ENCODE measurements around the gene HMGCR. TPM values are rescaled to one million over a fixed set of nuclear protein-coding genes. Genes with fewer than 3 reads are reported as not detected.

Gene HMGCR
- total RNA-seq, 1 experiment from 2014 or later = 178 TPM

- no peak overlapping the region for H3K27ac Mint-ChIP-seq
- no peak overlapping the region for H3K4ac ChIP-seq (ENCODE audit: low read depth, low read length)
- H3K27ac ChIP-seq (ENCODE audit: insufficient read length, low read depth, low read length) = no peak overlapping the region
- no peak overlapping the region for H2BK5ac ChIP-seq (ENCODE audit: insufficient read length, low read length)
- H3K4me3 Mint-ChIP-seq = no peak overlapping the region
- H3K23ac ChIP-seq (ENCODE audit: insufficient read length, low read depth, low read length) = no peak overlapping the region
- H2BK20ac ChIP-seq (ENCODE audit: low read depth, low read length, poor library complexity, severe bottlenecking) = no peak overlapping the region
- H3K4me2 ChIP-seq (ENCODE audit: insufficient read depth, insufficient read length, low read length) = no peak overlapping the region
- no peak overlapping the region for H3K18ac ChIP-seq (ENCODE audit: insufficient read length, low read depth, low read length)
- H3K56ac ChIP-seq (ENCODE audit: insufficient read length, low read depth, low read length) = no peak overlapping the region
- no peak overlapping the region for H2AK5ac ChIP-seq (ENCODE audit: insufficient read length, low read length)
- no peaks in the 10 kb centered on the region for H3K27me3 ChIP-seq (ENCODE audit: insufficient read depth, low read length)
- no peaks in the 10 kb centered on the region for H3K4me1 ChIP-seq (ENCODE audit: insufficient read depth, low read length)
- H3T11ph ChIP-seq (ENCODE audit: low read length) = no peak overlapping the region
- H3K23me2 ChIP-seq (ENCODE audit: insufficient read length, low read depth, low read length, poor library complexity, severe bottlenecking) = no peaks in the 10 kb centered on the region
- H3K36me3 Mint-ChIP-seq (ENCODE audit: insufficient read depth in 1 of 3, low read depth in 3 of 3) = 0 out of 7 replicates have a peak, but pooled peaks cover 0 to 3% (median 0%) of the 10 kb centered on the region in 3 experiments
- no peak overlapping the region for H3K9ac ChIP-seq (ENCODE audit: extremely low read depth, insufficient read length, low read length)
- H4K5ac ChIP-seq (ENCODE audit: insufficient read length, low read depth, low read length) = no peak overlapping the region
- H3K27me3 Mint-ChIP-seq (ENCODE audit: low read depth) = no peaks in the 10 kb centered on the region; the same call in 1 of the 2 replicates
- TF ChIP-seq, protein P1, sequence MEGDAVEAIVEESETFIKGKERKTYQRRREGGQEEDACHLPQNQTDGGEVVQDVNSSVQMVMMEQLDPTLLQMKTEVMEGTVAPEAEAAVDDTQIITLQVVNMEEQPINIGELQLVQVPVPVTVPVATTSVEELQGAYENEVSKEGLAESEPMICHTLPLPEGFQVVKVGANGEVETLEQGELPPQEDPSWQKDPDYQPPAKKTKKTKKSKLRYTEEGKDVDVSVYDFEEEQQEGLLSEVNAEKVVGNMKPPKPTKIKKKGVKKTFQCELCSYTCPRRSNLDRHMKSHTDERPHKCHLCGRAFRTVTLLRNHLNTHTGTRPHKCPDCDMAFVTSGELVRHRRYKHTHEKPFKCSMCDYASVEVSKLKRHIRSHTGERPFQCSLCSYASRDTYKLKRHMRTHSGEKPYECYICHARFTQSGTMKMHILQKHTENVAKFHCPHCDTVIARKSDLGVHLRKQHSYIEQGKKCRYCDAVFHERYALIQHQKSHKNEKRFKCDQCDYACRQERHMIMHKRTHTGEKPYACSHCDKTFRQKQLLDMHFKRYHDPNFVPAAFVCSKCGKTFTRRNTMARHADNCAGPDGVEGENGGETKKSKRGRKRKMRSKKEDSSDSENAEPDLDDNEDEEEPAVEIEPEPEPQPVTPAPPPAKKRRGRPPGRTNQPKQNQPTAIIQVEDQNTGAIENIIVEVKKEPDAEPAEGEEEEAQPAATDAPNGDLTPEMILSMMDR (conservative IDR thresholded peaks at IDR 0.05) = no peak
- no peaks in the 10 kb centered on the region for H3K79me2 ChIP-seq (ENCODE audit: insufficient read depth, low read length)
- H2BK15ac ChIP-seq (ENCODE audit: low read depth, low read length) = no peak overlapping the region
- no peak overlapping the region for H3K14ac ChIP-seq (ENCODE audit: insufficient read depth, low read length)
- no peaks in the 10 kb centered on the region for H3K79me1 ChIP-seq (ENCODE audit: insufficient read depth, low read depth, low read length, poor library complexity, severe bottlenecking)
- no peak overlapping the region for H4K8ac ChIP-seq (replicated peaks; ENCODE audit: insufficient read length, low read depth, low read length)
- H2BK12ac ChIP-seq (ENCODE audit: insufficient read length, low read depth, low read length) = no peak overlapping the region
- WGBS (ENCODE audit: extremely low coverage, insufficient read length, low lambda C conversion rate) = no CpG with 5 or more reads among the region's 4 CpGs
- no peaks in the 10 kb centered on the region for H4K20me1 ChIP-seq (ENCODE audit: control insufficient read depth, insufficient read depth, insufficient read length)
- H3K9me3 ChIP-seq (ENCODE audit: control insufficient read depth, low read depth, low read length) = no peaks in the 10 kb centered on the region
- H3K4me1 Mint-ChIP-seq = peaks cover 14 to 17% of the 10 kb centered on the region in 2 experiments
- no peak overlapping the region for H2BK120ac ChIP-seq (ENCODE audit: low read depth, low read length, poor library complexity, severe bottlenecking)
- H2AFZ ChIP-seq (ENCODE audit: low read length) = no peak overlapping the region
- no peak for DNase-seq
- H4K91ac ChIP-seq (ENCODE audit: insufficient read length, low read depth, low read length) = no peak overlapping the region
- H3K9me3 Mint-ChIP-seq = no peaks in the 10 kb centered on the region
Measured at GRCh38 chr5:75368391-75368790, 31.4 kb downstream of the HMGCR start.
